Sciatic nerve (tissue), 2 donors: ENCODE data around the gene LLGL2. TPM values are rescaled to one million over a fixed set of nuclear protein-coding genes. Genes with fewer than 3 reads are reported as not detected.
"Not testable (repeated sequence)": the region's sequence is repeated elsewhere in the genome, so short reads cannot be mapped to it uniquely, and the experiment has no call there.

ENCODE experiments used
- ATAC-seq: fragments of 200-7000 bp; cut with Tn5 transposase; one replicate; pipeline ENCODE4 v1.9.1; 2020; ENCODE audit warnings: mild to moderate bottlenecking, moderate library complexity
- DNase-seq: peaks from one replicate; pipeline ENCODE4 v3.0.0-alpha.2; 2020; ENCODE audit warnings: low spot score
- intact Hi-C: fragments of 100-400 bp; cut with DNase I; formaldehyde crosslinking; loops from one replicate; pipeline ENCODE4 v1.14.2; 2022
- total RNA-seq: library from RNA; stranded (reverse); fragmentation: NEBNext Ultra II Directional; extraction: Animal tissue kit (Norgen Biotek cat#: 25700); gene quantifications from one replicate; pipeline ENCODE4 v1.2.1, GENCODE V29; 2021
- donor health status: DM: no; HTN: no; CAD: no.
- donor health status: DM: no; HTN: no; CAD: no.

Gene LLGL2
- total RNA-seq, 1 donor from 2014 or later = 11.0 TPM

- no peak for ATAC-seq
- intact Hi-C loops = no loop called here
- DNase-seq = no peak
Measured at GRCh38 chr17:75574404-75575036, 49.0 kb downstream of the LLGL2 start.

GRCh38 chr17:75575197-75575596 lies 49.7 kb downstream of the LLGL2 start:
- intact Hi-C loops = no loop called here
- no peak for ATAC-seq
- no peak for DNase-seq

GRCh38 chr17:75575728-75576127 lies 50.2 kb downstream of the LLGL2 start:
- DNase-seq (no peak), ATAC-seq (no peak)
- intact Hi-C loops = no loop called here

GRCh38 chr17:75576661-75577060 lies 51.2 kb downstream of the LLGL2 start:
- intact Hi-C loops = no loop called here
- no peak for ATAC-seq
- DNase-seq = no peak

- DNase-seq, ATAC-seq, intact Hi-C loops: not testable (repeated sequence)
Measured at GRCh38 chr17:75581121-75581725, 55.7 kb downstream of the LLGL2 start.

GRCh38 chr17:75583197-75583596 lies 57.7 kb downstream of the LLGL2 start:
- ATAC-seq, DNase-seq, intact Hi-C loops: not testable (repeated sequence)

GRCh38 chr17:75584849-75585175 lies 59.3 kb downstream of the LLGL2 start:
- intact Hi-C loops = no loop called here
- ATAC-seq (no peak), DNase-seq (peak; percentile 48)

GRCh38 chr17:75587675-75588595 lies 62.4 kb downstream of the LLGL2 start, which contains the start of gene MYO15B:
TSS of gene MYO15B (plus strand) at chr17:75587800. CDS start at chr17:75588058, 258 bp downstream.
- intact Hi-C loops = loop anchor here (2.0 kb wide), 1 partner anchor 71 kb away; the partner anchor contains the start of gene TSEN54
- DNase-seq (peak; percentile 81), ATAC-seq (peak; percentile 51)

GRCh38 chr17:75588596-75589011 lies 63.1 kb downstream of the LLGL2 start:
- intact Hi-C loops = loop anchor here (2.0 kb wide), 1 partner anchor 72 kb away; the partner anchor contains the start of gene TSEN54
- ATAC-seq (no peak), DNase-seq (peak; percentile 72)

- ATAC-seq (peak; percentile 91), DNase-seq (peak; percentile 99)
- intact Hi-C loops = loop anchor here (2.0 kb wide), 1 partner anchor 72 kb away; the partner anchor contains the start of gene TSEN54
Measured at GRCh38 chr17:75589012-75589918, 63.8 kb downstream of the LLGL2 start.

- DNase-seq (peak; percentile 69), ATAC-seq (peak; percentile 18)
- intact Hi-C loops = loop anchor here (2.0 kb wide), 1 partner anchor 73 kb away; the partner anchor contains the start of gene TSEN54
Measured at GRCh38 chr17:75589919-75590303, 64.4 kb downstream of the LLGL2 start.

- ATAC-seq = no peak
- no peak for DNase-seq
- intact Hi-C loops = no loop called here
Measured at GRCh38 chr17:75590314-75590761, 64.8 kb downstream of the LLGL2 start.

GRCh38 chr17:75590849-75591721 lies 65.6 kb downstream of the LLGL2 start:
- DNase-seq = no peak
- ATAC-seq = no peak
- intact Hi-C loops = no loop called here

- ATAC-seq (no peak), DNase-seq (peak; percentile 55)
- intact Hi-C loops = no loop called here
Measured at GRCh38 chr17:75591722-75592302, 66.3 kb downstream of the LLGL2 start.

- intact Hi-C loops = no loop called here
- ATAC-seq = no peak
- DNase-seq = peak; percentile 56
Measured at GRCh38 chr17:75592348-75593020, 67.0 kb downstream of the LLGL2 start.

GRCh38 chr17:75593430-75593829 lies 67.9 kb downstream of the LLGL2 start:
- intact Hi-C loops, ATAC-seq, DNase-seq: not testable (repeated sequence)
